ENCODE measurements around the gene UST.
"Not testable (repeated sequence)": the region's sequence is repeated elsewhere in the genome, so short reads cannot be mapped to it uniquely, and the experiment has no call there.

Gene UST

DNA sequence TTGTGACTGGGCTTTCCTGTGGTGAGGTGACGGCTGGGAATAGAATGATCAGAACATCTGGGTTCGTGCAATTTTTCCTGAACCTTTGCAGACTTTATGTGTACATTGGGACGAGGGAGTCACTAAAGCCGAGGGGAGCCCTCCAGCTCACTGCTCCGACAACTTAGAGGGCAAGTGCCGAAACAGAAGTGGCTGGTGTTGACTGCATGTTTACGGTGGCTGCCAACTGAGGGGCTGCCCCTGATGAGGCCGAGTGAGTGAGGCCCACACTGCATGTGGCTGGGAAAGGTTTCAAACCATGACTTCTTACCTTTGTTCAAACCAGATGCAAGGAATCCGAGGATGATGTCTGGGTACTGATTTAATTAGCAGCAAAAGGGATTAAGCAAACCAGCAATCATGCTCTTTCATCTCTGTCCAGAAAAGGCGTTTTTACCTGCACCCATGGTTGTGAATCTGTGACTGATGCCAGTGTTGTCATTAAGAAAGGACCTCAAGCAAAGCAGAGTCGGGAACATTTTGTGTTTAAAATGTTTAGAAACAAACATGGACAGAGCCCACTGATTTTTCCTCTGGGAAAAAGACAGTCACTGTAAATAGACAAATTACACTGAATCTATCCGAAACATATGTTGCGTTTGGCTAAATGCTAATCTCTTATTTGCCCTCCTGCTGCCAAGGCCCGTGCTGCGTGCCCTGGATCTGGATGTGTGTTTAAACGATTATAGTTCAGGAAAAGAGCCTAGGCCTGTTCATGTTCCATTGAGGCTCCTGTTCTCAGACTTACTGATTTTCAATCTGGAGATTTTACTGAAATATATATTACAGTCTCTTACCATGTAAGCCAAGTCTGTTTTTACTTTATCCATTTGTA is 105.1 kb downstream of the UST start:
- DNase-seq (ENCODE audit: extremely low spot score), result no peak
- no peak for TF ChIP-seq TARDBP (IDR thresholded peaks at IDR 0.05)
- no peak for TF ChIP-seq FOXM1 (IDR thresholded peaks at IDR 0.05; ENCODE audit: borderline replicate concordance)
- no peak for TF ChIP-seq ELF4 (IDR thresholded peaks at IDR 0.05)
- no peak for TF ChIP-seq SUZ12 (IDR thresholded peaks at IDR 0.05)
- TF ChIP-seq, protein P1, sequence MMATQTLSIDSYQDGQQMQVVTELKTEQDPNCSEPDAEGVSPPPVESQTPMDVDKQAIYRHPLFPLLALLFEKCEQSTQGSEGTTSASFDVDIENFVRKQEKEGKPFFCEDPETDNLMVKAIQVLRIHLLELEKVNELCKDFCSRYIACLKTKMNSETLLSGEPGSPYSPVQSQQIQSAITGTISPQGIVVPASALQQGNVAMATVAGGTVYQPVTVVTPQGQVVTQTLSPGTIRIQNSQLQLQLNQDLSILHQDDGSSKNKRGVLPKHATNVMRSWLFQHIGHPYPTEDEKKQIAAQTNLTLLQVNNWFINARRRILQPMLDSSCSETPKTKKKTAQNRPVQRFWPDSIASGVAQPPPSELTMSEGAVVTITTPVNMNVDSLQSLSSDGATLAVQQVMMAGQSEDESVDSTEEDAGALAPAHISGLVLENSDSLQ (IDR thresholded peaks at IDR 0.05), result no peak
- CTCF ChIA-PET, result no interaction called here
- POLR2A ChIA-PET, result no interaction called here

DNA sequence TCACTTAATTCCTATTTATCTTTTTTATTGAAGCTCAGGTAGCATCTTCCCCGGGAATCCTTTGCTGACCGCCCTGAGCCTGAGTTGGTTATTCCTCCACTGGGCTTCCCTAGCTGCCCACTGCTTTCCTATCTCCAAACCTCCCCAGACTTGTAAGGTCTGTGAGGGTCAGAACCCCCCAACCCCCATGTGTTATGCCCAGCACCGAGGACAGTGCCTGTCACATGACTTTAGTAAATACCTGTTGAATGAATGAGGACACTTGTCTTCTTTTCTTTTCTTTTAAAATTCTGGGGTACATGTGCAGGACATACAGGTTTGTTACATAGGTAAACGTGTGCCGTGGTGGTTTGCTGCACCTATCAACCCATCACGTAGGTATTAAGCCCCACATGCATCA is 105.9 kb downstream of the UST start:
- TF ChIP-seq SP1 (IDR thresholded peaks at IDR 0.05), result no peak
- no peak for TF ChIP-seq FOXK2 (IDR thresholded peaks at IDR 0.05)
- TF ChIP-seq FOXA1 (IDR thresholded peaks at IDR 0.05), result no peak
- TF ChIP-seq NFRKB (IDR thresholded peaks at IDR 0.05), result no peak
- no peak for TF ChIP-seq LEF1 (IDR thresholded peaks at IDR 0.05; ENCODE audit: borderline replicate concordance)
- no peak for DNase-seq (ENCODE audit: extremely low spot score)
- ChIA-PET CTCF (no interaction called here), POLR2A (no interaction called here)

DNA sequence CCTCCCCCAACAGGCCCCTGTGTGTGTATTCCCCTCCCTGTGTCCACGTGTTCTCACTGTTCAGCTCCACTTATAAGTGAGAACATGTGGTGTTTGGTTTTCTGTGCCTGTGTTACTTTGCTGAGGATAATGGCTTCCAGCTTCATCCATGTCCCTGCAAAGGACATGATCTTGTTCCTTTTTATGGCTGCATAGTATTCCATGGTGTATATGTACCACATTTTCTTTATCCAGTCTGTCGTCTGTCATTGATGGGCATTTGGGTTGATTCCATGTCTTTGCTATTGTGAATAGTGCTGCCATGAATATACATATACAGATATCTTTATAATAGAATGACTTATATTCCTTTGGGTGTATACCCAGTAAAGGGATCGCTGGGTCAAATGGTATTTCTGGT is 106.3 kb downstream of the UST start:
- CTCF ChIA-PET, POLR2A ChIA-PET: not testable (repeated sequence)

DNA sequence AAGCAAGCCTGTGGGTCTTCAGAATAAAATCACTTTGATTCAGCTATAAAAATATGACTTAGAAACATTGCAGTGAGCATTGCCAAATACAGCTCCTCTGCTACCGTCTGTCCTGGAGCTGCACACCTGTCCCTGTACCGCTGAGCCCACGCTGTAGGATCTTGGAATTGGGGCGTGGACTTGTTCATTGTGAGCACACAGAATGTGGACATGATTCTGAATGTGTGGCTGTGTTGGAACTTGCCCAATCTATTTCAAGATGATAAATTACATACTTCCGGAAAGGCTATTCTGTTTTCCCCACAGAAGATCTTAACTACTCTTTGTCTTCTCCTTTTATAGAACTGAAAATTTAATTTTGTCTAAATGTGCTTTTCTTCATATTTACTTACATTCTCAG is 107.3 kb downstream of the UST start:
- POLR2A ChIA-PET, result no interaction called here
- CTCF ChIA-PET, result no interaction called here
- DNase-seq (ENCODE audit: extremely low spot score), result no peak
- TF ChIP-seq FOXA1 (IDR thresholded peaks at IDR 0.05) (no peak), CTBP1 (IDR thresholded peaks at IDR 0.05; ENCODE audit: borderline replicate concordance) (no peak), SUZ12 (IDR thresholded peaks at IDR 0.05) (no peak), ELF4 (IDR thresholded peaks at IDR 0.05) (no peak), TARDBP (IDR thresholded peaks at IDR 0.05) (no peak), FOXK2 (IDR thresholded peaks at IDR 0.05) (no peak), NFRKB (IDR thresholded peaks at IDR 0.05) (no peak), BHLHE40 (IDR thresholded peaks at IDR 0.05; ENCODE audit: borderline replicate concordance) (no peak), L3MBTL2 (conservative IDR thresholded peaks at IDR 0.05) (no peak), ZNF384 (IDR thresholded peaks at IDR 0.05) (no peak)
- TF ChIP-seq, protein P1 (IDR thresholded peaks at IDR 0.05), result no peak

More for the DNA sequence above, 106.3 kb downstream of the UST start:
- DNase-seq (ENCODE audit: extremely low spot score), result not testable (repeated sequence)

DNA sequence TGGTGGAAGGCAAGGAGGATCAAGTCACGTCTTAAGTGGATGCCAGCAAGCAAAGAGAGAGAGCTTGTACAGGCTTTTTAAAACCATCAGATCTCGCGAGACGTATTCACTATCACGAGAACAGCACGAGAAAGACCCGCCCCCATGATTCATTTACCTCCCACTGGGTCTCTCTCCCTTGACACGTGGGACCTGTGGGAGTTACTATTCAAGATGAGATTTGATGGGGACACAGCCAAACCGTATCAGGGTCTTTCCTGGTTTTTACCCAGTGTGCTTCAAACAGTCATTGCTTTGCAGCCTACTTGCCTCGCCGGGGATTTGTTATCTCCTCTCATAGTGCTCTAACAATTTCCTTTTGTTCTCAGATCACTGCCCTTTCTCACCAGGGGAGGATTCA is 108.2 kb downstream of the UST start:
- TF ChIP-seq BHLHE40 (IDR thresholded peaks at IDR 0.05; ENCODE audit: borderline replicate concordance), result no peak
- TF ChIP-seq FOXK2 (IDR thresholded peaks at IDR 0.05), result no peak
- no peak for TF ChIP-seq LEF1 (IDR thresholded peaks at IDR 0.05; ENCODE audit: borderline replicate concordance)
- TF ChIP-seq NFRKB (IDR thresholded peaks at IDR 0.05), result no peak
- TF ChIP-seq ZNF384 (IDR thresholded peaks at IDR 0.05), result no peak
- TF ChIP-seq, protein P1 (IDR thresholded peaks at IDR 0.05), result no peak
- TF ChIP-seq TARDBP (IDR thresholded peaks at IDR 0.05), result no peak
- no peak for TF ChIP-seq FOXM1 (IDR thresholded peaks at IDR 0.05; ENCODE audit: borderline replicate concordance)
- TF ChIP-seq SUZ12 (IDR thresholded peaks at IDR 0.05), result no peak
- no peak for TF ChIP-seq ARNT (IDR thresholded peaks at IDR 0.05)
- TF ChIP-seq HDGF (IDR thresholded peaks at IDR 0.05; ENCODE audit: borderline replicate concordance), result no peak
- TF ChIP-seq SP1 (IDR thresholded peaks at IDR 0.05), result no peak
- TF ChIP-seq CTBP1 (IDR thresholded peaks at IDR 0.05; ENCODE audit: borderline replicate concordance), result no peak
- TF ChIP-seq ELF4 (IDR thresholded peaks at IDR 0.05), result no peak
- TF ChIP-seq L3MBTL2 (conservative IDR thresholded peaks at IDR 0.05), result no peak
- no peak for TF ChIP-seq FOXA1 (IDR thresholded peaks at IDR 0.05)
- ChIA-PET POLR2A (no interaction called here), CTCF (no interaction called here)
- no peak for DNase-seq (ENCODE audit: extremely low spot score)

DNA sequence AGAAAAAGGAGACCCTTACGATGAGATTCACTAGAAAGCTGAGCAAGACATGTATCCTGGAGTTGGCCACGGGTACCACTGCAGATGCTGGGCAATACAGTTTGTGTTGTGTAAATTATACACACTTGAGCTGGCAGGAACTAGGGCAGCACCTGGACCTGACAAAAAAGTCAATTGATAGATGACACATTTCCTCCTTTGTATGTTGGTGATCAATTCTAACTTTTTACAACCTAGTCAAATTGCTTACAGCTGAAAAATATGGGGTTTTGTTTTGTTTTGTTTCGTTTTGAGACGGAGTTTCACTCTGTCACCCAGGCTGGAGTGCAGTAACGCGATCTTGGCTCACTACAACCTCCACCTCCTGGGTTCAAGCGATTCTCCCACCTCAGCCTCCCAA is 108.9 kb downstream of the UST start:
- TF ChIP-seq L3MBTL2 (conservative IDR thresholded peaks at IDR 0.05) (no peak), NFRKB (IDR thresholded peaks at IDR 0.05) (no peak), SP1 (IDR thresholded peaks at IDR 0.05) (no peak), ARNT (IDR thresholded peaks at IDR 0.05) (no peak), FOXM1 (IDR thresholded peaks at IDR 0.05; ENCODE audit: borderline replicate concordance) (no peak)
- no peak for DNase-seq (ENCODE audit: extremely low spot score)
- POLR2A ChIA-PET, result no interaction called here
- CTCF ChIA-PET, result no interaction called here

DNA sequence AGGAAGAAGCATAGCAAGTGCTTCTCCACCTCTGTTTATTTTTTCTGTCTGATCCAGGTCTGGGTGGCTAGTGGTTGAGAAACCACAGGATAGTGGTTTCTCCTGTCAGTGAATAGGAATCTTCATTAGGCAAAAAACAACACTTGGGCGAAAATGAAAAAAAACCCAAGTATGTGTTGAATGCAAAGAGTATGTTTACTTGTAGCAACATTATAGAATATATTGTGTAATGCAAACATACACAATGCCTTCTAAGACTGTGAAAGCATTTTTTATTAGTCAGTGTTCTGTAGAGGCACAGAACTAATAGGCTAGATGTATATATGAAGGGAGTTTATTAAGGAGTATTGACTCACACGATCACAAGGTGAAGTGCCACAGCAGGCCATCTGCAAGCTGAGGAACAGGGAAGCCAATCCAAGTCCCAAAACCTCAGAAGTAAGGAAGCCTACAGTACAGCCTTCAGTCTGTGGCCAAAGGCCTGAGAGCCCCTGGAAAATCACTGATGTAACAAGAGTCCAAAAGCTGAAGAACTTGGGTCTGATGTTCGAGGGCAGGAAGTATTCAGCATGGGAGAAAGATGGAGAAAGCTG is 111.1 kb downstream of the UST start:
- ChIA-PET POLR2A (no interaction called here), CTCF (no interaction called here)
- no peak for TF ChIP-seq TARDBP (IDR thresholded peaks at IDR 0.05)
- no peak for TF ChIP-seq ZNF384 (IDR thresholded peaks at IDR 0.05)
- no peak for TF ChIP-seq FOXA1 (IDR thresholded peaks at IDR 0.05)
- TF ChIP-seq CTBP1 (IDR thresholded peaks at IDR 0.05; ENCODE audit: borderline replicate concordance), result no peak
- no peak for DNase-seq (ENCODE audit: extremely low spot score)

DNA sequence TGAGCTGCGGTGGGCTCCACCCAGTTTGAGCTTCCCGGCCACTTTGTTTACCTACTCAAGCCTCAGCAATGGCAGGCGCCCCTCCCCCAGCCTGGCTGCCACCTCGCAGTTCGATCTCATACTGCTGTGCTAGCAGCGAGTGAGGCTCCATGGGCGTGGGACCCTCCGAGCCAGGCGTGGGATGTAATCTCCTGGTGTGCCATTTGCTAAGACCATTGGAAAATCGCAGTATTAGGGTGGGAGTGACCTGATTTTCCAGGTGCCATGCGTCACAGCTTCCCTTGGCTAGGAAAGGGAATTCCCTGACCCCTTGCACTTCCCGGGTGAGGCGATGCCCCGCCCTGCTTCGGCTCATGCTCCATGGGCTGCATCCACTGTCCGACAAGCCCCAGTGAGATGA is 117.3 kb downstream of the UST start:
- POLR2A ChIA-PET; DNase-seq (ENCODE audit: extremely low spot score); CTCF ChIA-PET: not testable (repeated sequence)
